GM23248 (cell line): ENCODE data around the gene CRAT. TPM values are rescaled to one million over a fixed set of nuclear protein-coding genes. Genes with fewer than 3 reads are reported as not detected.
"Not testable (repeated sequence)": the region's sequence is repeated elsewhere in the genome, so short reads cannot be mapped to it uniquely, and the experiment has no call there.

ENCODE experiments used
- DNase-seq: peaks from one replicate; pipeline ENCODE4 v3.0.0-alpha.2; 2015
- H2AFZ ChIP-seq: fragments of 200-600 bp; sonication (generic); 2 replicates; pipeline ENCODE4 v1.6.1; 2016; ENCODE audit warnings: antibody characterized with exemption
- H3F3A ChIP-seq: fragments of 200-600 bp; sonication (generic); 2 replicates; pipeline ENCODE4 v1.6.1; 2016; ENCODE audit warnings: mild to moderate bottlenecking, antibody characterized with exemption, mixed run types; ENCODE audit not compliant: insufficient read depth
- H3K27ac ChIP-seq: fragments of 200-600 bp; sonication (generic); 2 replicates; pipeline ENCODE4 v1.5.1; 2016; ENCODE audit warnings: mild to moderate bottlenecking
- H3K27me3 ChIP-seq: fragments of 200-600 bp; sonication (generic); replicated peaks from 2 replicates; pipeline ENCODE4 v1.6.1; 2016; ENCODE audit warnings: mild to moderate bottlenecking; ENCODE audit not compliant: insufficient read depth
- H3K36me3 ChIP-seq: fragments of 200-600 bp; sonication (generic); 2 replicates; pipeline ENCODE4 v1.6.1; 2016; ENCODE audit warnings: low read depth, mild to moderate bottlenecking
- H3K4me1 ChIP-seq: fragments of 200-600 bp; sonication (generic); 2 replicates; pipeline ENCODE4 v1.6.1; 2016; ENCODE audit warnings: mild to moderate bottlenecking; ENCODE audit not compliant: insufficient read depth
- H3K4me2 ChIP-seq: fragments of 200-600 bp; sonication (generic); one replicate; pipeline ENCODE4 v1.6.1; 2016; ENCODE audit warnings: mild to moderate bottlenecking; ENCODE audit not compliant: unreplicated experiment
- H3K4me3 ChIP-seq: fragments of 200-600 bp; sonication (generic); 2 replicates; pipeline ENCODE4 v1.5.1; 2016; ENCODE audit warnings: mild to moderate bottlenecking
- H3K79me2 ChIP-seq: fragments of 200-600 bp; sonication (generic); 2 replicates; pipeline ENCODE4 v1.6.1; 2016; ENCODE audit warnings: mild to moderate bottlenecking; ENCODE audit not compliant: insufficient read depth
- H3K9ac ChIP-seq: fragments of 200-600 bp; sonication (generic); 2 replicates; pipeline ENCODE4 v1.6.1; 2016; ENCODE audit warnings: mild to moderate bottlenecking
- H3K9me2 ChIP-seq: fragments of 200-600 bp; sonication (generic); 2 replicates; pipeline ENCODE4 v1.6.1; 2016; ENCODE audit warnings: mixed run types, mild to moderate bottlenecking, moderate library complexity; ENCODE audit not compliant: insufficient read depth
- H3K9me3 ChIP-seq: fragments of 200-600 bp; sonication (generic); one replicate; pipeline ENCODE4 v1.6.1; 2017; ENCODE audit warnings: low read depth
- H4K20me1 ChIP-seq: fragments of 200-600 bp; sonication (generic); 2 replicates; pipeline ENCODE4 v1.6.0; 2016; ENCODE audit not compliant: insufficient read depth
- EZH2 ChIP-seq: fragments of 200-600 bp; sonication (generic); IDR thresholded peaks from 2 replicates; pipeline ENCODE4 v1.6.1; 2018; ENCODE audit warnings: antibody characterized with exemption, mild to moderate bottlenecking; ENCODE audit not compliant: insufficient read depth, poor library complexity, severe bottlenecking
- EZH2phosphoT487 ChIP-seq: fragments of 200-600 bp; sonication (generic); IDR thresholded peaks from 2 replicates; pipeline ENCODE4 v1.6.1; 2018; ENCODE audit warnings: antibody characterized with exemption, moderate library complexity, mild to moderate bottlenecking, low read depth; ENCODE audit not compliant: insufficient read depth
- WGBS, 2 experiments: methylation state at CpG; one replicate each; pipeline ENCODE4 v1.1.6; 2015 to 2017; ENCODE audit warnings: low lambda C conversion rate in 2 of 2, low coverage in 1 of 2; ENCODE audit errors: missing lambda C conversion rate in 2 of 2; 5-methylcytosine and 5-hydroxymethylcytosine counted together
- in situ Hi-C: fragments of 300-500 bp; cut with MboI; formaldehyde crosslinking; loops from 2 replicates; pipeline ENCODE4 v1.15.0; 2020
- polyA plus RNA-seq: library from polyadenylated mRNA; unstranded; fragments of >200 nt; fragmentation: Nextera tagmentation; extraction: Ambion mirVana; gene quantifications from 2 replicates; pipeline ENCODE4 v1.2.1, GENCODE V29; 2016
- total RNA-seq: library from RNA; depleted of rRNA; stranded (reverse); fragments of >200 nt; shearing (Covaris generic); gene quantifications from 2 replicates; pipeline ENCODE4 v1.2.3, GENCODE V29; 2014

The CRAT gene
- total and polyA plus RNA-seq, 2 experiments from 2014 or later, result 55.4 to 61.4 TPM

- in situ Hi-C loops, result no loop called here
- Histone ChIP-seq H3K9me2 (no peaks in the 10 kb centered on the region), H3K27ac (peak overlapping the region; percentile 78), H3F3A (peaks cover 7% of the 10 kb centered on the region; the same call in 1 of the 2 replicates), H3K4me1 (peaks cover 13% of the 10 kb centered on the region), H2AFZ (no peak overlapping the region), H3K9me3 (no peaks in the 10 kb centered on the region), H3K9ac (no peak overlapping the region), H3K4me2 (no peak overlapping the region), H3K27me3 (no peaks in the 10 kb centered on the region), H3K36me3 (peaks cover 2% of the 10 kb centered on the region; the same call in 1 of the 2 replicates), H3K4me3 (no peak overlapping the region), H4K20me1 (no peaks in the 10 kb centered on the region), H3K79me2 (peaks cover 8% of the 10 kb centered on the region; the same call in 1 of the 2 replicates)
- DNase-seq, result peak; percentile 97
- WGBS, 2 experiments, result 53% methylated on average over 8 of the region's 8 CpGs
- TF ChIP-seq EZH2phosphoT487, result no peak
- no peak for TF ChIP-seq EZH2
These were observed 14.9 kb upstream of the CRAT start for GRCh38 chr9:129125478-129125877.

- no peak overlapping the region for H3K4me2 ChIP-seq
- H3K4me3 ChIP-seq, result no peak overlapping the region
- H3K27me3 ChIP-seq, result no peaks in the 10 kb centered on the region
- H3K36me3 ChIP-seq, result peaks cover 2% of the 10 kb centered on the region; the same call in 1 of the 2 replicates
- no peak overlapping the region for H3K27ac ChIP-seq
- H3F3A ChIP-seq, result peaks cover 7% of the 10 kb centered on the region; the same call in 1 of the 2 replicates
- WGBS, 2 experiments, result 94 to 97% methylated on average over 3 of the region's 3 CpGs
- H3K9me3 ChIP-seq, result no peaks in the 10 kb centered on the region
- peaks cover 13% of the 10 kb centered on the region for H3K4me1 ChIP-seq
- no peaks in the 10 kb centered on the region for H3K9me2 ChIP-seq
- H4K20me1 ChIP-seq, result no peaks in the 10 kb centered on the region
- no peak for TF ChIP-seq EZH2
- TF ChIP-seq EZH2phosphoT487, result no peak
- H3K79me2 ChIP-seq, result peaks cover 11% of the 10 kb centered on the region; the same call in 1 of the 2 replicates
- no peak for DNase-seq
- no peak overlapping the region for H2AFZ ChIP-seq
- in situ Hi-C loops, result no loop called here
- H3K9ac ChIP-seq, result no peak overlapping the region
These were observed 14.0 kb upstream of the CRAT start for GRCh38 chr9:129124506-129125069.

- H3K9me3 ChIP-seq, H3K36me3 ChIP-seq, H3K27ac ChIP-seq, H3K9ac ChIP-seq, H3F3A ChIP-seq, DNase-seq, H4K20me1 ChIP-seq, H2AFZ ChIP-seq, H3K4me3 ChIP-seq, H3K4me2 ChIP-seq, H3K9me2 ChIP-seq, H3K27me3 ChIP-seq, in situ Hi-C loops: not testable (repeated sequence)
- Histone ChIP-seq H3K4me1 (peaks cover 13% of the 10 kb centered on the region), H3K79me2 (peaks cover 27% of the 10 kb centered on the region)
- WGBS, 2 experiments, result 98 to 99% methylated on average over 8 to 15 of the region's 15 CpGs
These were observed 12.4 kb upstream of the CRAT start for GRCh38 chr9:129122976-129123375.

- Histone ChIP-seq H3K36me3 (no peaks in the 10 kb centered on the region; the same call in 1 of the 2 replicates), H3F3A (peaks cover 7% of the 10 kb centered on the region; the same call in 1 of the 2 replicates), H3K4me3 (no peak overlapping the region), H2AFZ (no peak overlapping the region), H3K79me2 (peaks cover 35% of the 10 kb centered on the region), H3K27me3 (no peaks in the 10 kb centered on the region), H3K4me1 (peaks cover 13% of the 10 kb centered on the region), H3K9me3 (no peaks in the 10 kb centered on the region), H4K20me1 (no peaks in the 10 kb centered on the region; the same call in 1 of the 2 replicates), H3K27ac (no peak overlapping the region), H3K9ac (peak overlapping the region; percentile 64; the same call in 1 of the 2 replicates), H3K4me2 (no peak overlapping the region), H3K9me2 (no peaks in the 10 kb centered on the region)
- in situ Hi-C loops, result no loop called here
- TF ChIP-seq EZH2 (no peak), EZH2phosphoT487 (no peak)
- no peak for DNase-seq
- WGBS, 2 experiments, result 100% methylated on average over 1 of the region's 1 CpG
These were observed 11.5 kb upstream of the CRAT start for GRCh38 chr9:129122133-129122532.
